GM21367 (cell line): Measurements from ENCODE around the gene PGM5.
A peak's percentile ranks its signal among the peaks of the same experiment; 100 is the strongest.

Experiments used
- ATAC-seq: cut with Tn5 transposase; IDR thresholded peaks from one replicate; pipeline ENCODE4 v1.9.1; 2021; ENCODE audit not compliant: unreplicated experiment

PGM5 gene

DNA sequence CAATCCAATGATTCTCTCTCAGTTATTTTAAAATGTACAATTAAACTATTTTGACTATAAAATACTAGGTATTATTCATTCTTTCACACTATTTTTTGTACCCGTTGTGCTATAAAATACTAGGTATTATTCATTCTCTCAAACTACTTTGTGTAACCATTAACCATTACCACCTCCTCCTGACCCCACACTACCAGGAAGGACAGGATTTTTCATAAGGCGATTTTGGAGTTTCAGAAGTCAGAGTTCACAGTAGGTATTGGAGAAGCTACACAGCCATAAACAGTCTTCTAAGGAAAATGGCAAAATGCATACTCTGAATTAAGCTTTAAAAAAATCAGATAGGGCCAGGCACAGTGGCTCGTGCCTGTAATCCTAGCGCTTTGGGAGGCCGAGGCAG is 219.4 kb downstream of the PGM5 start:
- ATAC-seq = no peak

DNA sequence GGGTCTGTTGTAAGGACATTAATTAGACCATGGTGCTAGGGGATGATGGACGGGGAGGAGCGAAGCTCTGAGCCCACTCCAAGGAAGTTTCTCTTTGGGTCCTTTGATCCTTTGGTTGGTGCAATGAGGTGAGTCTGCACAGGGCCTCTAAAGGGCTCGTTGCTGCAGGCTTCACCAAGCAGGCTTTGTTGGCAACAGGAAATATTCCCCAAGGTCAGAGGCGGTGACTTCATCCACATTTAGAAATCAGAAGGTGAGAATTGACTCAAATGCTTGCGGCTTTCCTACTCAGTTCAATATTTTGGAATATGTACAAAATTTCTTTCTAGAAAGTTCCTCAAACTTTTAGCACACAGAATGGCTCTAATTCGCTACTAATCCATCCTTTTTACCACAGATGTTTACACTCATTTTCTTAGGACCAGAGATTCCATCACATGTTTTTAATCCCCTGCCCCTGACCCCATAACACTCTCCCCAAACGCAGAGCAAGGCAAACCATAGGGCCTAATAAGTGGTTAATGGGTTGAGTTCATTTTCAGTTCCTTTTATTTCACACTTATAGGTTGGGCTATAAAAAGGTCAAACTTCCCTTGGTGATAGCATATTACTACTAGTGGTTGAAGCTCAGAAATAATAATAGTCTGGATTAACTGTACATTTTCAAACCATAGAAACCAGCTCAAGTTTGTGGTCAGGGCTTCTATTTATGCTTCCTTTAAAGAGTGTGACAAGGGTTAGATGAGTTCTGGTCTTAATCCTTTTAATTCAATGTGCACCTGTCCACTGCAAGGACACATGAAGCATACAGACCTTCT is 221.6 kb downstream of the PGM5 start:
- ATAC-seq = peak; percentile 80
